T follicular helper cell (primary cell): Measurements from ENCODE around the gene OR10J4.
"Not testable (repeated sequence)": the region's sequence is repeated elsewhere in the genome, so short reads cannot be mapped to it uniquely, and the experiment has no call there.

Source experiments
- DNase-seq: peaks from one replicate; pipeline ENCODE4 v3.0.0-alpha.2; 2020; ENCODE audit warnings: low read depth
- total RNA-seq, 2 experiments: gene quantifications; one replicate each; lab custom pipeline; 2026; lab: John Stamatoyannopoulos, UW

The OR10J4 gene
- total RNA-seq: 0 reads per million in 2 experiments

DNA sequence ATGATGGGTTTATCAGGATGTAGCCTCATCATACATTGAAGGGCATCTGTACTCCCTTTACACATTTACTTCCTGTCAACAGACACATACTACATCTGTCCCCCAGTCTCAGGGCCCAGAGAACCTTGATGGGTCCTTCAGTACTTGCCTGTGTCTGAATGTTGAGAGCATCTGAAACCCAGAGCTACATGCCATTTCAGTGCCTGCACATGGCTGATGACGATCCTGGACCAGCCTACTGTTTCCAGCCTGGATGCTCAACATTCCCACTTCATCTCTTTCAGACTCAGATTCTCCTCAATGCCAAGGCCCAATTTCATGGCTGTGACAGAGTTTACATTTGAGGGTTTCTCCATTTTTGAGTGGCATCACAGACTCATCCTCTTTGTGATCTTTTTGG, at the start of gene OR10J4:
OR10J4 (plus strand) TSS at position 301 of the 400 bp plus-strand sequence.
- no peak for DNase-seq

DNA sequence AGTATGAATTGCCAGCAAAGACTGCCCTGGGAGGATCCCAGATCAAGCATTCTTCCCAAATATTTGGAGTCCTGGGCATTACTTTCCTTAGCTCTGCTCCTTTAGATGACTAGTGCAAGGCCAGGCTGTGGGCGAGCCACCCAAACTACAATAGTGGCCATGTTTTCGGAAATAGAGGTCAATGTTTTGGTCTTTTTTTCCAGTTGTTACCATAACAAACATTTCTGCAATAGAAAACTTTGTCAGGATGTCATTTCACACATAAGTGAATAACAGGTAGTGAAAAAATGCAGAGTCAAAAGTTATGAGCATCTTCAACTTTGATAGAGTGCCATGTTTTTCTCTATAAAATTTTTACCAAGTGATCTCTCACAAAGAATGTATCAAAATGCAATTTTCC, 25.2 kb upstream of the OR10J4 start:
- DNase-seq: no peak

DNA sequence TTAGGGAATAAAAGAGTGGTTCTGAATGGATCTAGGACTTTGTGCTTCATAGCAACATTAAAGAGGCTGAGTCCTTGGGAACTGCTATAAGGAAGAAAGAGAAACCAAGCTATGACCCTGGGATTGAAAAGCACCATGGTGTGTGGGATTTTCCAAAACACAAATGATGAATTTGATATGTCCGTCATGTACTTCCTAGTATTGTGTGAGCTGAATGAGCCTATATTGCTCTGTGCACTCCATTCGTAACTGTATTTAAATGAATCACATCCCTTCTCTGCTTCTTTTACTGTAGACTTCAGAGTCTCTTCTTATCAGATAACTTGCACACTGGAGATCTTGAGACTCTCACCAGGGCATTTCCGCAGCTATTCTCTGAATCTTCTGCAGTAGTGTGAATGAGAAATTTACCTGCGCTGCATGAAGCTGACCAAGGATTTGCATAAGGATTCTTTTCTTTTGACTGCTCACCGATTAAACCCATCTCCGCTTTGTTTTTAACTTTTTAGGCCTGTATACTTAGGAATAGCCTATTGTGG, 23.1 kb upstream of the OR10J4 start:
- DNase-seq: no peak

DNA sequence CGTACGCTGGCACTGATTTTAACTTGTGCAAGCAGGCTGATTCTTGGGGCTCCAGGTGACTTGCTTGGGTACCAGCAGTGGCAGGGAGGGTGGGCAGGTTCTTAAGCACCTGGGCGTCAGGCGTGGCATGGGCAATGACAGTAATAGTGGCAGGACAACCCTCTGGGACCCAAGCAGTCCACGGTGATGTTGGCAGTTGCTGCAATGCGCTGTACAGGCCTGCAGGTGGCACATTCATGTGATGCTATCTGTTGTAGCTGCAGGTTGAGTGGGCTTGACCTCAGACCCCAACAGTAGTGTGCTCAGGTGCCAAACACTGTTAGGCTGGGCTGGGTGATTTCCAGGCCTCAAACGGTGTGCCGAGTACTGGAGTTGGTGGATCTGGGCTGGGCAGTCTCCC, 10.2 kb upstream of the OR10J4 start:
- DNase-seq: no peak

DNA sequence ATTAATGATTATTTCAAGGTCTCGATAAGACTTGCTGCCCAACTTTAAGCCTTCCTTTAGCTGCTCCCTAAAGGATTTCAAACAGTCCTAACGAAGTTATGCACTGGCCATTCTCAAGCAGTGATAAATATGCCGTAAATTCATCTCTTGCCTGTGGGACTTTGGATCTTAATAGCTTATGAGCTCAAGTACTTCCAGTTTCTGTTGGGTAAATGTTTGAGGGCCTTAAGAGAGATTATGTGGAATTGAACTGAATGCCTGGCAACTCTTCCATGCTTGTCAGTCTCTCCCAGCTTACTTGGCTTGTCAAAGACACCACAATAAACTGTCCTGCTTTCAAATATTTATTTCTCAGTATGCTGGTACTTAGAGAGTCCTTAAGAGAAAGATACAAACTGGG, 3.5 kb upstream of the OR10J4 start:
- no peak for DNase-seq

DNA sequence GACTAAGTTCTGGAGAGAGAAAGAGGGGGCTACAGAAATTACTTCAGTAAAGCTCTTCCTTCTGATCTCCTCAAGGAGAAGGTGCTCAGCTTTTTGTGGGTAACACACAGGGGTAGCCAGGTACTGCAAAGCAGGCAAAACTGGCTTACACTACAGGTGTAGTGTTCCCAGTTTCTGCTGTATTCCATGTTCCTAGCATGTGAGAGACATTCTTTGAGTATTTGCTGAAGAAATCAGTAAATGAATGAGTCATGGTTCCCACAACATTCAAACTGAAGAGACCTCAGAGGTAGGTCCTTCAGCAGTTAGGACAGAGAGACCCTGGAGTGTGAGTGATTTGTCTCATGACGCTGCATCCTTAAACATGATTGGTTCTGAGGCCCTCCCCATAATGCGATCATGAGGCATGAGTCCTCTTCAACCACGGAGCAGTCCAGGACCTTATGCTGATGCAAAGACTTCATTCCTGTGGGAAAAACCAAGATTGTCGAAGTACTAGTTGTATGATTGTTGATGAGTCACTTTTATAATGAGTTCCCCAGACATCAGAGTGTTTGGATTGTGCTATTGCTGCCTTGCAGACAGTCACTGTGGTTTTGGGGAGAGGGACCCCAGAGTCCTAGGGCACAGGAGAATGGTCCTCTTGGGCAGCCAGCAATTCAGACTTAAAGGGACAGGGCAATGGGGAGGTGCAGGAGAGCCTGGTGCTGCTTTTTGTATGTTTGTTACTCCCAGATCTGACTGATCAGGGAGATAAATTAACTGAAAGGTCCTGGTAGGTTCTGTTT, 2.7 kb upstream of the OR10J4 start:
- no peak for DNase-seq

DNA sequence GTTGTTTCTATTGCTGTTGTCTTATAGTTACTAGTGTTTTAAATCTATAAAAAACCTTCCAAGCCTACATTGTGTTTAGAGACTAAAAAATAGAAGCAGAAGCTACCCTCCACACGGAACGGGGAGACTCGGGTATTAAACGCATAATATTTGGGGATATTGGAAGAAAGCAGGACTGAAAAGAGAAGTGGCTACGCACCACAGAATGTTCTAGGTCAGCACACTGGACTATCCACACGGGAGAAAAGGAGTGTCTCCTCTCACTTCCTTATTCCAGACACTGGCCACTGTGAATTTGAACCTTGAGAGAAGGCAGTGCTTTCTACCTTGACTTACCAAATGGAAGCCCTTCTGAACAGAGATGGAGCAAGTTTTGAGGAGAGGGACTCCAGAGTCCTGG, 1.0 kb upstream of the OR10J4 start:
- DNase-seq: no peak

DNA sequence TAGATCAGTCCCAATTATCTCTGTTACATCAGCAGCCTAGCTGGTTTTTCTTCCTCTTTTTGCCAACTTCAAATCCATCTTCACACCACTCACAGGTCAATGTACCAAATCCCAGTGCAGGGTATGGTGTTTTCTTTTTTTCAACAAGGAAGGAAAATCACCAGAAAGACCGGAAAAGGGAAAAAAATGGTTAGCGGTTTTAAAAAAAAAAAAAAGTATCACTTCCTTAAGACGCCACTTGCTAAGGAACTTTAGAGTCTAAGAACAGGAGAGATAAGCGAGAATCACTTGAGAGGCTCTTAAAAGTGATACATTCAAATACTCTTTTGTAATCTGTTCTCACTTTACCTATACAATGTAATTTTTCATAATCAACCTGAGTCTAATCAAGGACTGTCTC, 4.5 kb downstream of the OR10J4 start:
- DNase-seq: no peak

DNA sequence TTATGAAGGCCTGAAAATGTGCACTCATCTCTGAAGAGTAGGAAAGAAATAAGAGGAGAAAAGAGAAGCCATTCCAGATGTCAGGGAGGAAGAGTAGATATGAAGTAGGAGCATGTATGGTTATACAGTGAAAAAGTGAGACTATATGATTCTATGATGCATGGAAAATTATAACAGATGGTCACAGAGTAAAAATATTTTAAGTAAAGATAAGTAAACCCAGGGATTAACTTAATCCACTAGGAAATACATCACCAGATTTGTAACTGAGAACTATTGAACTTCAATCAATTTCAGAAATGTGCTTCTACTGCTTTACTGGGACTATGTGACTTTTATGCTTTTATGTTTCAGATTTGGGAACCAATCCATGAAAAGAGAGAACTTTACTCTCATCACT, 7.4 kb downstream of the OR10J4 start, which contains the start of gene OR10J1:
OR10J1 (plus strand) TSS at position 301 of the 400 bp plus-strand sequence; CDS start at position 371, 70 bp downstream.
- DNase-seq: no peak

DNA sequence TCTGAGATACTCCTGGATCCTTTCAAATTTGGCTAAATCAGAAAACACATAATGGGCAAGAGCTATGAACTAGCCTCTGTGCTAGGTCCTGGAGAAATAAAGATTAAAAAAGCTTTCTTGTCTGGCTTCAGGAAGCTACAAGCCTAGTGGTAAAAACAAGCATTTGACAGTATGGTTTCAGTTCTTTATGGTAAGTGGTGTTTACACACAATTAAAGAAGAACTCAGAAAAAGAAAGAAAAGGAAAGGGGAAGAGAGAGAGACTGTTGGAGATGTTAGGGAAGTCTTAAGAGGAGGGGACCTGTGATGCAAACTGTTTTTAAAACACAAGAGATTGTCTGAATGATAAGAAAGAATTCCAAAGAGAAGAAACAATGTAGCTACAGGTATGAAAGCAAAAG, 9.4 kb downstream of the OR10J4 start:
- DNase-seq: no peak

DNA sequence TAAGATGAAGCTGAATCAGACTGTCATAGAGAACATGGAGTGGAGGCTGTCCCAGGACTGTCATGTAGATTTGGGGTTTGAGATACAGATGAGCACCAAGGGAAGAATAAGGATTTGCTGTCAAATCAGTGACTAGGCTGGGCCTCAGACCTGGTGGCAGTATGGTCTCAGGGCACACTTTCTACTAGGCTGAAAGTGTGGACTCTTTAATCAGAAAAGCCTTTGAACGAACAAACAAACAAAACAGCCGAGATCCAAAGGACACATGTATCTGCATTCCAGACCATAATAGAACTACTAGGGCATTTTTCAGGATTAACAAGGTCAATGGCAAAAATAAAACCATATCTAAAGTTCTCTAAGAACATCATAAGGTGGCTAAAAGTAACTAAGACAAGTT, 10.4 kb downstream of the OR10J4 start:
- DNase-seq: no peak

DNA sequence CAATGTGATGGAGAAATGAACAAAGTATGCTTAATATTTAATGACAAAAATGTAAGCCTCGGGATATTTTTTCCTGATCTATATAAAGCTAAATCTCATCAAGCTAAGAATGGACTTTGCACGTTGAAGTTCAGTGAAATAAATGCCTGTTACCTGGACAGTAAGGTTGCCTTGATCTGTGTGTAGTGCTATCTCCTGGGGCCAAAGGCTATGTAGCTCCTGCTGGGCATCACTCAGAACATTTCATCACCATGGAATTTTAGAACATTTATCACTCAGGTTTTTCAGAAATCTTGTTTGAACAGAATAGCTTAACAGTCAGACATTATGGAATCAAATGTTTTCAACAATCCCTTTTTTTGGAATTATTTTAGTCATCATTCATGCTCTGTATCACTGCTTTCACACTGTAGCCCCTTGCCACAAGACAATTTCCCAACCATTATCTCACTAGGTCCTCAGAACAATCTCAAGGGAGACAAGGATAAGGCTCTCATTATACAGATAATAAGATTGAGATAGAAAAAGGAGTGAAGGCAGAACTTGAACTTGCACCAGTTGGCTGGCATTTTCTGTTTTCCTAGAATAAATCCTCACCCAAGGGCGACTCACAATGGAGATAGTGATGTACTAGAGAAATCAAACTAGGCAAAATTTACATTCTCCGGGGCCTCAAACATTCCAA, 11.2 kb downstream of the OR10J4 start:
- no peak for DNase-seq

DNA sequence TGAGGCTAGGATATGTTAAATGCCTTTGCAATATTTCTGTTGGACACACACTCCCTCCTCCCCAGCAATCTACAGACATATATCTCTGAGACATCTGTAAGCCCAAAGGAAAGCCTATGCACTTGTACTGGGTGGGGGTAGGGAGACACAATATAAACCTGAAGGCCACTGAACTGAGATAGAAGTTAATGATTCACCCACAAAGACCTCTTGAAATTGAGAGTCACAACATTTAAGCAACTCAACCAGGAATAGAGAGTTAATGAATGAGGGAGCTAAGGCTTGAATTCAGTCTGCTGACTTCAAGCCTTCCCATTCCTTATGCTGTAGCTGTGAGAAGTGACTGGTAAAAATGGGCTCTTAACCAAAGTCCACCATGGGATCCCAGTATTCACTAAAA, 12.5 kb downstream of the OR10J4 start:
- DNase-seq: no peak

DNA sequence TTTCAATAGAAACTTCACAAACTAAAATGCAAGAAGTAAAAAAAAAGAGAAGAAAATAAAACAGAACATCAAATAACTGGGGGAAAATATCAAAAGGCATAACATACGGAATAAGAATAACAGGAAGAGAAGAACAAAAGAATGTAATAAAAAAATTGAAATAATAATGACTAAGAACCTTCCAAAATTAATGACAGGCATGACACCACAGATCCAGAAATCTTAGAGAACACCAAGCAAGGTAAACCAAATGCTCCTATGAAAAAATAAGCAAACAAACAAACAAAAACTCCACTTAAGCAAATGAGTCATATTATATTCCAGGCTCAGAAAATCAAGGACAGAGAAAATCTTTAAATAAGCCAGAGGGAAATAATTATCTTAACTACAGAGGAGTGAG, 16.2 kb downstream of the OR10J4 start:
- DNase-seq: no peak

DNA sequence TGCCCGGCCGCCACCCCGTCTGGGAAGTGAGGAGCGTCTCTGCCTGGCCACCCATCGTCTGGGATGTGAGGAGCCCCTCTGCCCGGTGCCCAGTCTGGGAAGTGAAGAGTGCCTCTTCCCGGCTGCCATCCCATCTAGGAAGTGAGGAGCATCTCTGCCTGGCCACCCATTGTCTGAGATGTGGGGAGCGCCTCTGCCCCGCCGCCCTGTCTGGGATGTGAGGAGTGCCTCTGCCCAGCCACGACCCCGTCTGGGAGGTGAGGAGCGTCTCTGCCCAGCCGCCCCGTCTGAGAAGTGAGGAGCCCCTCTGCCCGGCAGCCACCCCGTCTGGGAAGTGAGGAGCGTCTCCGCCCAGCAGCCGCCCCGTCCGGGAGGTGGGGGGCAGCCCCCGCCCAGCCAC, 17.6 kb downstream of the OR10J4 start:
- DNase-seq: not testable (repeated sequence)

DNA sequence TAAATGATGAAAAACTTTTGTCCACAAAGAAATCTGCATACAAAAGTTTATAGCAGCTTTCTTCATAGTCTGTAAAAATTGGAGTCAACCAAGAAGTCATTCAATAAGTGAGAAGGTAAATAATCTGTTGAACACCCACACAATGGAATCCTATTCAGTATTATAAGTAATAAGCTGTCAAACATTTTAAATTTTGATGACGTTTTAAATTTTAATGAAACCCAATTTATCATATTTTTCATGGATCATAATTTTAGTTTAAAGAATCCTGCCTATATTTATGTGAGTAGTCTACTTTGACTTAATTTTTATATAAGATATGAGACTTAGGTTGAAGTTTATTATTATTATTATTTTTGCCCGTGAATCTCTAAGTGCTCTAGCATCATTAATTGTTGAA, 27.5 kb downstream of the OR10J4 start:
- DNase-seq: no peak

DNA sequence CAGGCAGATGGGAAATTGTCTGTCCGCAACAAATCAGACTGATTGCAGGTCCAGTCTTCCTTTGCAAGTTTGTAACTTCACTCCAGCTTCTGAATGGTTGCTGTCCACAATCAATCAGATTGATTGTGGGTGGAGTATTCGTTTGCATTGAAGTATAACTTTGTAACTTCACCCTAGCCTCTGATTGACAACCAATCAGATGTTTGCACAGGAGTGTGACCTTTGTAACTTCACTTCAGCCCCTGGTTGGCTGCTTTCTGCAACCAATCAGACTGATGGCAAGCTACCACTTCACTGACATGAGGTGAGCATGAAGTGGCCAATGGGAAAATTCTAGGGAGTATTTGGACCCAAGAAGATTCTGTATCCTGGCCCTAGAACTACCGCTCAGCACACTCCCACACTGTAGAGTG, 33.2 kb downstream of the OR10J4 start:
- no peak for DNase-seq

DNA sequence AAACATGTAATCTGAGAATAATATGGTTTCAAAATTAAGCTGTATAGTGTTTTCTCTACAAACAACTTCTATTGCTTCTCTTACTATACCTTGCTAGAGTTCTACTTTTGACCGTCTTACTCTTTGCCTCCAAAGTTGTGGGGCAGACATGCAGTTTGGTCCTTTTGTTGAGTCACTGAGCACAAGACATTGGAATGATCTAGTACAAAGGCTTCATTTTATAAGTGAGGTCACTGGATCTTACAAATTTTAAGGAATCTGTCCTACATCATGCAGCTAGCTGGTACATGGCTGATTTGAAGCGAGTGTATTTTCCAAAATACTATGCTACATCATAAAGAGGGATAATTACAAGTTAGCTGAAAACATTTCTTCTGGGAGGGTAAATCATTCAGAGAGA, 36.3 kb downstream of the OR10J4 start:
- no peak for DNase-seq

DNA sequence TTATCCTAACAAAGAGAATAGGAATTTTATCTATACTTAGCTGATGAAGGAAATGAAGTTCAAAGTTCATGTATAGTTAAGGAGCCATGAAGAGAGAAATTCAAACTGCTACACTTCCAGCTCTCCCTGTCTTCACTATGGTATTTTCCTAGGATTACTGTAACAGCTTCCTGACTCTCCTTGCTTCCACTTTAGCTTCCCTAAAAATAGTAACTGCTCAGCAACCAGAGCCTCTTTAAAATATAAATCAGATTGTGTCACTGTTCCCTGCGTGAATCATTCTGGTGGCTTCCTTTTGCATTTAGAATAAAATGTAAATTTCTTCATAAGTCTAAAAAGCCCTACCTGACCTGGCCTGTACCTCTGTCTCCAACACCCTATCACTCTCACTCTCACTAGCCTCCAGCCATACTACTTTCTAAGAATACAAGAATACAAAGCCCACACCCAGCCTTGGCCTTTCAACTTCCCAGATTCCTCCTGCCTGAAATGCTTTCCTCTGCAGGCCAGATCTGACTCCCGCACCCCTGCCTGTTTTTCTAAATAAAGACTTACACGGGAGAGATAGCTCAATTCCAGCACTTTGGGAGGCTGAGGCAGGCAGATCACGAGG, 38.0 kb downstream of the OR10J4 start:
- no peak for DNase-seq

DNA sequence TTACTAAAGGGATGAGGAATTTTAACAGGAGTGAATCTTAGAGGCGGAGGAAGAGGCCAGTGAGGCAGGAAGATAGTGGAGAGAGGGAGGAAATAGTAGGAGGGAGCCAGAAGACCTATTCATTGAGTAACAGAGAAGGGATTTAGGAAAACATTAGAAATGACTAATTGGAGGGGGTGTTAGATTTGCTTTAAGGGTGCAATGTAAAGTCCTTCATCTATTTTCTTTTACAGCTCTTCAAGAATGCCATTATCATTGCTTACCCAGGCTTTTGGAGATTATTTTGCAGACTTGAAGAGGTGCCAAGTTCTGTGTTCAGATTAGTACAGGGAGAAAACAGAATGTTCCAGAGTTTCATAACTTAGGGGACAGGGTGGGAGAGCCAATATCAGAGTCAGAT, 41.3 kb downstream of the OR10J4 start:
- no peak for DNase-seq

DNA sequence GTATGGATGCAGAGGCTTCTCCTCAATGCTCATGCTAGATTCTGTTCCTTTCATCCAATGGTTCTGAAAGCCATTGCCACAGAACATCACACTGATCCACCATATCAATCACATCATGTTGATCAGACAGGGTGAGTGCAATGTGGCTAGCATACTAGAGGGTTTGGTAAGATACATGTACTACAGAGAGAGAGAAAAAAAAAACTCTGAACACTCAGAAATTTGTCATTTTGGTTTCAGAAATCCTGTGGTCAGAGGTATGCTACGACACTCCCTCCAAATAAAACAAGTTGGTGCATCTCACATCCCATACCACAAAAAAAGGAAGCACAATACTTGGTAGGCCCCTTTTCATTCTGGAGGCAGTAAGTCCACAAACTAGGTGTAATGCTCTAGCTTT, 42.9 kb downstream of the OR10J4 start:
- DNase-seq: no peak
